GM21723 (cell line): ENCODE results near the gene SFMBT2.

Experiments used
- ATAC-seq: cut with Tn5 transposase; IDR thresholded peaks from one replicate; pipeline ENCODE4 v1.9.1; 2021; ENCODE audit warnings: mild to moderate bottlenecking, moderate library complexity; ENCODE audit not compliant: unreplicated experiment

SFMBT2 gene

GRCh38 chr10:7161484-7162250 lies 249.2 kb downstream of the SFMBT2 start:
- no peak for ATAC-seq

GRCh38 chr10:7159928-7160327 lies 250.9 kb downstream of the SFMBT2 start:
- no peak for ATAC-seq

GRCh38 chr10:7159517-7159916 lies 251.3 kb downstream of the SFMBT2 start:
- ATAC-seq, result no peak

GRCh38 chr10:7157091-7157490 lies 253.7 kb downstream of the SFMBT2 start:
- ATAC-seq, result peak; percentile 72

- ATAC-seq, result no peak
Observed at GRCh38 chr10:7153750-7154149, 257.1 kb downstream of the SFMBT2 start.

- no peak for ATAC-seq
Observed at GRCh38 chr10:7152982-7153381, 257.9 kb downstream of the SFMBT2 start.

GRCh38 chr10:7152341-7152740 lies 258.5 kb downstream of the SFMBT2 start:
- no peak for ATAC-seq

GRCh38 chr10:7151538-7151937 lies 259.3 kb downstream of the SFMBT2 start:
- no peak for ATAC-seq

GRCh38 chr10:7150349-7150748 lies 260.5 kb downstream of the SFMBT2 start:
- no peak for ATAC-seq

GRCh38 chr10:7146189-7146588 lies 264.6 kb downstream of the SFMBT2 start:
- ATAC-seq, result no peak

- no peak for ATAC-seq
Observed at GRCh38 chr10:7136016-7136415, 274.8 kb downstream of the SFMBT2 start.

GRCh38 chr10:7135188-7135587 lies 275.6 kb downstream of the SFMBT2 start:
- no peak for ATAC-seq

GRCh38 chr10:7134448-7134847 lies 276.4 kb downstream of the SFMBT2 start:
- no peak for ATAC-seq

GRCh38 chr10:7133958-7134357 lies 276.9 kb downstream of the SFMBT2 start:
- ATAC-seq, result no peak

- ATAC-seq, result no peak
Observed at GRCh38 chr10:7133278-7133677, 277.6 kb downstream of the SFMBT2 start.

- ATAC-seq, result no peak
Observed at GRCh38 chr10:7130191-7130911, 280.5 kb downstream of the SFMBT2 start.

- ATAC-seq, result no peak
Observed at GRCh38 chr10:7123774-7124173, 287.1 kb downstream of the SFMBT2 start.

GRCh38 chr10:7122561-7122960 lies 288.3 kb downstream of the SFMBT2 start:
- ATAC-seq, result no peak

GRCh38 chr10:7121154-7121797 lies 289.6 kb downstream of the SFMBT2 start:
- ATAC-seq, result peak; percentile 67

GRCh38 chr10:7119325-7120015 lies 291.4 kb downstream of the SFMBT2 start:
- ATAC-seq, result no peak
